SK-N-SH treated with all-trans-retinoic acid at 6 μM for 48 hours (cell line): ENCODE data around the gene TYW1B.
A peak's percentile ranks its signal among the peaks of the same experiment; 100 is the strongest.
"Not testable (repeated sequence)": the region's sequence is repeated elsewhere in the genome, so short reads cannot be mapped to it uniquely, and the experiment has no call there.

Experiments
- ATAC-seq: fragments of 200-7000 bp; cut with Tn5 transposase; 3 replicates; pipeline ENCODE4 v1.9.1; 2020; ENCODE audit warnings: mild to moderate bottlenecking, moderate library complexity
- GLIS3 ChIP-seq: fragments of 250-450 bp; sonication (Bioruptor Pico); IDR thresholded peaks from 2 replicates; pipeline ENCODE4 v1.5.0; 2020; ENCODE audit warnings: mild to moderate bottlenecking, moderate library complexity
- RARB ChIP-seq: fragments of 250-450 bp; sonication (Bioruptor Pico); IDR thresholded peaks from 2 replicates; pipeline ENCODE4 v1.8.0; 2021; ENCODE audit warnings: mild to moderate bottlenecking, moderate library complexity
- SNAI2 ChIP-seq: fragments of 250-450 bp; sonication (Bioruptor Pico); IDR thresholded peaks from 2 replicates; pipeline ENCODE4 v1.5.0; 2020; ENCODE audit warnings: mild to moderate bottlenecking, moderate library complexity
- TCF4 ChIP-seq: fragments of 250-450 bp; sonication (Bioruptor Pico); IDR thresholded peaks from 2 replicates; pipeline ENCODE4 v1.8.0; 2021; ENCODE audit warnings: mild to moderate bottlenecking, moderate library complexity, borderline replicate concordance
- ZC3H10 ChIP-seq: fragments of 250-450 bp; sonication (Bioruptor Pico); IDR thresholded peaks from 2 replicates; pipeline ENCODE4 v1.5.1; 2021; ENCODE audit warnings: mild to moderate bottlenecking, moderate library complexity
- ZNF565 ChIP-seq: fragments of 450-650 bp; formaldehyde crosslinking; conservative IDR thresholded peaks from 2 replicates; pipeline ENCODE4 v1.5.0; 2020; ENCODE audit warnings: low read depth, mild to moderate bottlenecking, moderate library complexity

The TYW1B gene

DNA sequence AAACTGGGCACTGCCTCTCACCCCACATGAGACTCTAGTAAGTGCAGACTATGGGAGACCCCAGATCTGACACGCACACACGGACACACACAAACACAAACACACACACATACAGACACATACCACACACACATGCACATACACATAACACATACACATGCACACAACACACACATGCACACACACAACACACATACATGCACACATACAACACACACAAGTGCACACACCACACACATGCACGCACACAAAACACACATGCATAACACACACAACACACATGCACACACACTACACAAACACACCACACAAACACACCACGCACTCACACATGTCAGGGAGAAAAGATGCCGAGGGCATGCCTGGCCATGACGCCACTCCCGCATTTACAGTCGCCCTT, 205.5 kb downstream of the TYW1B start:
- TF ChIP-seq RARB (no peak), ZNF565 (CRISPR knock-in tag) (no peak), TCF4 (no peak), GLIS3 (no peak)
- ATAC-seq, result no peak

DNA sequence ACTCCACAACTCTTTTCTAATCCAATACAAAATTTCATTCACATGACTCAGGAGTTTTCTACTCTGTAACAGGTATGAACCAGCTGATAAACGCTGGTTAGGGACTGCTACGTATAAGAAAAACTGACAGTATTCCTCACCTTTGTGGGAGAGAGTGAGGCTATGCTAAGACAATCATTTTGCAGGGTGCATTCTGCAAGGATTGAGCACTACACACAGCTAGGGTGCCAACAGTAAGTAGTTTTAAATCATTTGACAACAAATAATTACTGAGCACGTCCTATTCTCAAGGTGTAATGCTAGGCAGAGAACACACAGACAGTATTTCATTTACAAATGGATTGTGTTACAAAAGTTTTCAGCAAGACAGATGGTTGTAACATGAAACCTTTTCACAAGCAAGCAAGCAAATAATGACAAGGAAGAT, 206.2 kb downstream of the TYW1B start:
- peak; percentile 65 for ATAC-seq

DNA sequence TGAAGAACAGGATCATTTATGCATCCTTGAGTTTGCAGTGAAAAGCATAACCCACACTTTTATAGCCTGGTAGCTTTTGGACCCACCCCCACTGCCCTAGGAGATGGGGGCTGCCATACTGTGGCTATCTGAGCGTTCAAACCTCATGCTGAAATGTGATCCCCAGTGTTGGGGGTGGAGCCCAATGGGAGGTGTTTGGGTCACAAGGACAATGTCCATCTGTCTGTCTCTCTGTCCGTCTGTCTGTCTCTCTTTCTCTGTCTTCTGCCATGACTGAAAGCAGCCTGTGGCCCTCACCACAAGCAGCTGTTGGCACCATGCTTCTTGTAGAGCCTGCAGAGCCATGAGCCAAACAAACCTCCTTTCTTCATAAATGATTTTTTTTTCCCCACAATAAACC, 207.1 kb downstream of the TYW1B start:
- ATAC-seq, result not testable (repeated sequence)

DNA sequence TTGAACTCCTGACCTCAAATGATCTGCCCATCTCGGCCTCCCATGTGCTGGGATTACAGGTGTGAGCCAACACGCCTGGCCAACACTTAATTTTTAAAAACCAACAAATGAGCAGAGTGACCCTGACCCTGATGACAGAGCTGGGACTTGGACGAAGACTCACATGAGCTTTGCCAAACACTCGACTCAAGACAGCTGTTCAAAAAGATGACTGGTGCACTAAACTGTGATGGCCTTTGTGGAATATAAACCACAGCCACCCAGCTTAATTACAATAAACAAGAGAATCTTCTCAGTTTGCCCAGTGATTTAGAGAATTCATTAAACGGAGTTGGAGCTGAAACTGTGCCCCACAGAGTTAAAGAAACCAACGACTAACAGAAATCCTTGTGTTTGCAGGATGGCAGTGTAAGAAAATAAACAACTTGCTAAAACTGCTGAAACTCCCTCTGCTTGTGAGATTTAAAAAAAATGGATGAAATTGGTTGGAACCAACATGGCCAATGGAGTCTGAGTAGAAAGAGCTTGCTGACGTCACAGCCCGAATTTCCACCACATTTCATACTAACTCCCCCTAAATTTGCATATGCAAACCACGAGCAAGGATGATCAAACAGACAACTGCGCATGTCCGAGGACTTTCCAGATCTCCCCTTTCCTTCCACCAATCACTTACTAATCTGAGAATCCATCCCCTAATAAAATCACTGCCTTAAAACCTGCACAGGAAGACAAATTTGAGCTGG, 209.4 kb downstream of the TYW1B start:
- not testable (repeated sequence) for ATAC-seq

DNA sequence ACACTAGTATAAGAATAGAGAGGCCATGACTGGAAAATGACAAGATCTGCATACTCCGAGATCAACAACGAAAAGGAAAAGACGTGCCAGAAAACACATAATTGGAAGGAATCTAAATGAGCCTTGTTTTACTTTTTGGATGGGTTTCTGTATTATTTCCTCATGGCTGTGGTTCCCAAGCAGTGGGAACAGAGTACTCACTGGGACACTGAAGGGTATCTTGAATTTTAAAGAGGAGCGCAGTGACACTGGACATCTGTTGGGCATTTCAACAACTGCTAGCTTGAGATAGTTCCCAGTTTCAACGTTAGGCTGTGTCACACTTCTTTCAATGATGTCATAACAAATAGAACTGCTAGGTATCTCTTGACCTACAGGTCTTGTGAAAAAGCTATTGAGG, 218.2 kb downstream of the TYW1B start:
- ATAC-seq, result not testable (repeated sequence)

DNA sequence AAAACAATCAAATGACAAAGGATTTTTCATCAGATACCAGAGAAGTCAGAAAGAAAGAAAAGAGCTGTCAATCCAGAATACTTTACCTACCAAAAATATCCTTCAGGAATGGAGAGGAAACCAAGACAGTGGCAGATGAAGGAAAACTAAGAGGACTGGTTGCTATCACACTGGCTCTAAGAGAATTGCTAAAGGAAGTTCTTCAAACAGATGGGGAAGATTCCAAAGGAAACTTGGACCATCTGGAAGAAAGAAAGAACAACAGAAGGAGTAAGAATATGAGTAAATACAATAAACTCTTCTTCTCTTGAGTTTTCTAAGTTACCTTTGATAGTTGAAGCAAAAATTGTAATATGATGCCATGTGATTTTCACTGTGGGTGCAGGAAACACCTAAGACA, 220.0 kb downstream of the TYW1B start:
- ATAC-seq, result not testable (repeated sequence)

DNA sequence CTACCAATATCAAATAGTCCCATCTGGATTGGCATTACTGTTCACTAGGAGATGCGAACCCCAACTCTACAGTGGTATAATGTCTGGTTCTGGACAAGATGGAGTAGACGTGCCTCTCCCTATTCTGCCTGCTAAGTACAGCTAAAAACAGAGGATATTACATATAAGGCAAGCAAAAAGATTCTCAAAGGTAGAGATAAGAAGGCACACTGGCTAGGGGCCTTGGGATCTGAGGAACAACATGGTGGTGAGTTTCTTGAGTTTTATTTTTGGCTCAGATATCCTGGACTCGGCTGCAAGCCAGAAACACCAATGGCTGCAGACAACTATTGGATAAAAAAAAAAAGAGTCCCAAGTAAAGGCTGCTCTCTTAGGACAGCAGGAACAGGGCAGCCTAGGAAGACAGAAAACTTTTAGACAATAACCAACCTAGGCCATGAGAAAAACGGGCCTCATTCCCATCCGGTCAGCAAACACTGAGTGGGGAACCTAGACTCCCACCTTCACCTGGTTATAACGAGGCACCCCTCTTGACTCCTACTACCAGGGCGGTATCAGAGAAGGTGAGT, 222.1 kb downstream of the TYW1B start:
- not testable (repeated sequence) for ATAC-seq

DNA sequence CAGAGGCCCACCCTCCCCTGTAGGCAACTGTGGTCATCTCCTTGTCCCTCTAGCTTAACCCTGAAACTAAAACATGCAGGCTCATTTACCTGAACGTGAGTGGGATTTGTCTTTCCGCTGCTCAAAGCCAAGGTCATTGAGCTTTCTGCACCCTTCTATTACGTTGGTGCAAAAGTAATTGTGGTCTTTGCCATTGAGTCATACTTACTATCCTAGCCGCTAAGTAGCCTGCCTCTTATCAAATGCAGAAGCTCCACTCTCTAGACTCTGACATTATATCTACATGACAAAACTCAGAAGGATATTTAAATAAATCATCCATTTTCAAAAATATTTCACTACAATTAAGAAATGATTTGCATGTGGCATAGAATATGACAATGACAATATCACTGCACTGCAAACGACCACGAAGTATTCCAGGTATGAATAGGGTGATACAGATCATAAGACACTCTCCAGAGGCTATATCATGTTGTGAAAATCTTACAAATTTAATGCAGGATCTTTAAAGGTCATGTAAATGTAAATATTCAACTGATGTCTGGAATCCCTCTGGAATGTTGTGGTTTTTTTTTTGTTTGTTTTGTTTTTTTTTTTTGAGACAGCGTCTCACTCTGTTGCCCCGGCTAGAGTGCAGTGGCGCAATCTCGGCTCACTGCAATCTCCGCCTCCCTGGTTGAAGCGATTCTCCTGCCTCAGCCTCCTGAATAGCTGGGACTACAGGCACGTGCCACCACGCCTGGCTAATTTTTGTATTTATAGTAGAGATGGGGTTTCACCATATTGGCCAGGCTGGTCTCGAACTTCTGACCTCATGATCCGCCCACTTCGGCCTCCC, 223.0 kb downstream of the TYW1B start:
- peak; percentile 27; the same call in 2 of the 3 replicates for ATAC-seq

DNA sequence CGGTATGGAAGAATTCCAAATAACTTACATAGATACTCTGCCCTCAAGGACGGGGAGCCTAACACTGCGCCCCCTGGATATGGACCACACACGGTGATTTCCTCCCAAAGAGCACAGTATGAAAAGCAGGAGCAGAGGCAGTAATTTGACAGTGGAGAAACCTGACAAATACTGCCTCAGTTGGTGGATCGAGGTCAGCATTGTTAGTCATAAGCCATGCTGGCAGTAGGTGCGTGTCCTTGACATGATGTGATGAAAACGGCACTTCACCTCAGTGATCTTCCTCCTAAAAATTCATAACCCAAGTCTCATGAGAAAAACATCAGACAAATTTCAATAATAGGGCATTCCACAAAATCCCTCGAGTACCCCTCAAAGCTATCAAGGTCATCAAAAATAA, 224.5 kb downstream of the TYW1B start:
- ATAC-seq, result not testable (repeated sequence)

DNA sequence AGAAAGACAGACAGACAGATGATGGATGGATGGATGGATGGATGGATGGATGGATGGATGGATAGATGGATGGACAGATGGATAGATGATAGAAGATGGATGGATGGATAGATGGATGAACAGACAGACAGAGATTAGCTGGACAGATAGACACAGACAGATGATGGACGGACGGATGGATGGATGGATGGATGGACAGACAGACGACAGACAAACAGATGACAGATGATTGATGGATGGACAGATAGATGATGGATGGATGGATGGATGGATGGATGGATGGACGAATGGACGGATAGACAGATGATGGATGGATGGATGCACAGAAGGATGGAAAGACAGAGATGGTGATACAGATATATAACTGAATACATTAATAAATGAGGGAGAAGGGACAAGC, 224.9 kb downstream of the TYW1B start:
- TF ChIP-seq TCF4, result no peak
- TF ChIP-seq ZC3H10, result no peak
- TF ChIP-seq SNAI2, result no peak
- no peak for ATAC-seq

DNA sequence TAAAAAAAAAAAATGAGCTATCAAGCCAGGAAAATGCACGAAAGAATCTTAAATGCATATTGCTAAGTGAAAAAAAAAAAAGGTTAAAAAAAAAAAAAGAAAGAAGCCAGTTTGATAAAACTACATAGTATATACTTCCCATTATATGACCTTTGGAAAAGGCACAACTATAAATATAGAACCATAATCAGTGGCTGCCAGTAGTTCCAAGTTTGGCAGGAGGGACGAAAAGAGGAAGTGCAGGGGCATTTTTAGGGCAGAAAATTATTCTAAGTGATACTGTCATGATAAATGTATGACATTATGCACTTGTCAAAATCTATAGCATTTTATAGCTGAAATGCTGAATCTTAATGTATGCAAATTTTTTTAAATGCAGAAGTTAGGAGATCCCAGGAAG, 226.3 kb downstream of the TYW1B start:
- ATAC-seq, result not testable (repeated sequence)

DNA sequence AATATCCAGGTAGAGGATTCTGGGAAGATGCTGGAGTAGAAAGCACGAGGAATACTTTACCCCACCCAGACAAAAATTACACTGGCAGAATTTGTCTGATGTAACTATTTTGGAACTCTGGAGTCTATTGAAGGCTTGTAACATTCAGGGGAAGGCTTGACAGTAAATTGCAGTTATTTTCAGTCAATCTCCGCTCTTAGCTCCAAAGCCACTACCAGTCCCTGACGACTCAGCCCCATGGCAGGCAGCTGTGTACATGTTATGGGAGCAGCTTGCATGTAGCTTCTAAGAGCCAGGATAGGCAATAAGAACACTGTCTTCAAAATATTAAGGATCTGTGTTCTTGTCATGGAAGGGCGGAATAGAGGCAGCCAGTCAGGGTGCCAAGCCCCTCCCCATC, 238.0 kb downstream of the TYW1B start:
- ATAC-seq, result not testable (repeated sequence)

DNA sequence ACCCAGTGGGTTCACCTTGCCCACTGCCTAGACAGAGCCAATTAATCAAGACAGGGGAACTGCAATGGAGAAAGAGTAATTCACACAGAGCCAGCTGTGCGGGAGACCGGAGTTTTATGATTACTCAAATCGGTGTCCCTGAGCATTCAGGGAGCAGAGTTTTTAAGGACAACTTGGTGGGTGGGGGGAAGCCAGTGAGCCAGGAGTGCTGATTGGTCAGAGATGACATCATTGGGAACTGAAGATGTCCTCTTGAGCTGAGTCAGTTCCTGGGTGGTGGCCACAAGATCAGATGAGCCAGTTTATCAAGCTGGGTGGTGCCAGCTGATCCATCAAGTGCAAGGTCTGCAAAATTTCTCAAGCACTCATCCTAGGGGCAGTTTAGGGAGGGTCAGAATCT, 240.7 kb downstream of the TYW1B start:
- ATAC-seq, result not testable (repeated sequence)

DNA sequence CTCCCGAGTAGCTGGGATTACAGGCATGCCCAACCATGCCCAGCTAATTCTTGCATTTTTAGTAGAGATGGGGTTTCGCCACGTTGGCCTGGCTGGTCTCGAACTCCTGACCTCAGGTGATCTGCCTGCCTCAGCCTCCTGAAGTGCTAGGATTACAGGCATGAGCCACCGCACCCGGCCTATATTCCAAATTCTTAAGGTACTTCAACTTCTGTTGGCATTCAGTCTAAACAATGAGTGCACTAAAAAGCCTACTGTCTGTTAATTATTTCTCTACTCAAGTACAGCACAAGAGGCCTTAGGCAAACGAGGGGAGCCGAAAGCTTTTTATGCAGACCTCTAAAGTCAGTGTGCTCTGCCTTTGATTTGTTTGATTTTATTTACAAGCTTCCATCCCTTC, 243.4 kb downstream of the TYW1B start:
- ATAC-seq, result not testable (repeated sequence)

DNA sequence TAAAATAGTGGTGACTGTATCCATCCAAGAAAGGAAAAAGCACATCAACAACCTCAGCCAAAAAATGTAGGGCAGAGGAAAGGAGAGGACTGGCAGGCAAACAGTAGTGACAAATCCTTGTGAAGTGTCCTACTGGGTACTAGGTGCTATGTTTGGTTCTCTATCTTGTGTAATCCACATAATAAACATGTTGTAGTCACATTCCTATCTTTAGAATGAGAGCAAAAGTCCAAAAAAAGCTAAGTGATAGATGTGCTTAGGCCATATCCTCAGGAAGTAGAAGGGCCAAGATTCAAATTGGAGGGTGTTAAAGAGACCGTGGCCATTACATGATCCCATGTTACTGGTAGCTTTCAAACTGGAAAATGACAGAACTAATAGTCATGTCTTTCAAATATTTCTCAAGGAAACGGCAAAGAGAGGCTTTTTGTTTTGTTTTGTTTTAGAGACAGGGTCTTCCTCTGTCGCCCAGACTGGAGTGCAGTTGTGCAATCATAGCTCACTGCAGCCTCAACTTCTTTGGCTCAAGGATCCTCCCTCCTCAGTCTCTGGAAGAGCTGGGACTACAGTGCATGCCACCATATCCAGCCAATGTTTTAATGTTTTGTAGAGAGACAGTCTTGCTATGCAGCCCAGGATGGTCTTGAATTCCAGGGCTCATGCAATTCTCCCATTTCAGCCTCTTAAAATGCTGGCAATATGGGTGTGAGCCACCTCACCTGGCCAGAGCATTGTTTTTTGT, 244.2 kb downstream of the TYW1B start:
- not testable (repeated sequence) for ATAC-seq

DNA sequence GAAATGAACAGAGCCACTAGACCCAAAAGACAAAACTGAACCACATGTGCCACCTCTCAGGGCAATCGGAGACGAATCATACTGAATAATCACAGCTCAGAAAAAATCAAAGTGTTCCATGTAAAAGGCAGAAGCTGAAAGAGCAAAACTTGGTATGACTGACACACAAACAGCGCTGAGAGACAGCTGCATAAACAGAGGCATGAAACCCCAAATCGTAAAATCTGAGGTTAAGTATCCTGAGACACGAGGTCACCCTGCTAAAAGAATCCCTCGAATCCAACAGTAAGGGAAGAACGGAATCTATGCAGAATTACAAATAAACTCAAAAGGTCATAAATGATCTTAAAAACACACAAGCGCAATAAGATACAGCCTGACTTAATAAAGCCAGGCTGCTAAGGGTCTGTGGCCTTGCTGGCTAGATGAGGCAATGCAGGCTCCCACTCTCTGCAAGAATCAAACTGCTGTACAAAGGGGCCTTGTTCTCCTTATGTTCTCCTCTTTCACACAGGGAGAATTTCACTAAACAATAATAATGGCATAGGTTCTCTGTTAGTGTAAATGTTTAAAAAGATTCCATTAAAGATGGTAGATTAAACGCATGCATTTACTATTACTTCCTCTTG, 247.7 kb downstream of the TYW1B start:
- not testable (repeated sequence) for ATAC-seq
